GM12801 (cell line): ENCODE data around the gene DNAH10.

Experiments
- CTCF ChIP-seq: IDR thresholded peaks from one replicate; pipeline ENCODE4 v1.5.1; 2011; ENCODE audit warnings: control low read depth; ENCODE audit not compliant: insufficient read length; ENCODE audit errors: extremely low read depth

The DNAH10 gene

GRCh38 chr12:123983822-123984485 is 221.9 kb downstream of the DNAH10 start:
- no peak for TF ChIP-seq CTCF

GRCh38 chr12:123984903-123985302 is 222.8 kb downstream of the DNAH10 start:
- no peak for TF ChIP-seq CTCF
